Medulla oblongata (tissue), 1 donor: ENCODE data around the gene ZSCAN4.
A peak's percentile ranks its signal among the peaks of the same experiment; 100 is the strongest.

Experiments used
- DNase-seq: peaks from one replicate; pipeline ENCODE4 v3.0.0-alpha.2; 2015; ENCODE audit errors: extremely low spot score

The ZSCAN4 gene

GRCh38 chr19:57682226-57682766 lies 13.6 kb downstream of the ZSCAN4 start:
- DNase-seq = no peak

DNA sequence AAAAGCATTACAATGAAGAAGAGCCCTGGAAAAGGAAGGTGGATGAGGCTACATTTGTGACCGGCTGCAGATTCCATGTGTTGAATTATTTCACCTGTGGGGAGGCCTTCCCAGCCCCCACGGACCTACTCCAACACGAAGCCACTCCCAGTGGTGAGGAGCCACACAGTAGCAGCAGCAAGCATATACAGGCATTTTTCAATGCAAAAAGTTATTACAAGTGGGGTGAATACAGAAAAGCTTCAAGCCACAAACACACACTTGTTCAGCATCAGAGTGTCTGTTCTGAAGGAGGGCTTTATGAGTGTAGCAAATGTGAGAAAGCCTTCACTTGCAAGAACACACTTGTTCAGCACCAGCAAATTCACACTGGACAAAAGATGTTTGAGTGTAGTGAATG lies 18.0 kb downstream of the ZSCAN4 start:
- DNase-seq = no peak

GRCh38 chr19:57687363-57688010 lies 18.8 kb downstream of the ZSCAN4 start:
- DNase-seq = no peak

DNA sequence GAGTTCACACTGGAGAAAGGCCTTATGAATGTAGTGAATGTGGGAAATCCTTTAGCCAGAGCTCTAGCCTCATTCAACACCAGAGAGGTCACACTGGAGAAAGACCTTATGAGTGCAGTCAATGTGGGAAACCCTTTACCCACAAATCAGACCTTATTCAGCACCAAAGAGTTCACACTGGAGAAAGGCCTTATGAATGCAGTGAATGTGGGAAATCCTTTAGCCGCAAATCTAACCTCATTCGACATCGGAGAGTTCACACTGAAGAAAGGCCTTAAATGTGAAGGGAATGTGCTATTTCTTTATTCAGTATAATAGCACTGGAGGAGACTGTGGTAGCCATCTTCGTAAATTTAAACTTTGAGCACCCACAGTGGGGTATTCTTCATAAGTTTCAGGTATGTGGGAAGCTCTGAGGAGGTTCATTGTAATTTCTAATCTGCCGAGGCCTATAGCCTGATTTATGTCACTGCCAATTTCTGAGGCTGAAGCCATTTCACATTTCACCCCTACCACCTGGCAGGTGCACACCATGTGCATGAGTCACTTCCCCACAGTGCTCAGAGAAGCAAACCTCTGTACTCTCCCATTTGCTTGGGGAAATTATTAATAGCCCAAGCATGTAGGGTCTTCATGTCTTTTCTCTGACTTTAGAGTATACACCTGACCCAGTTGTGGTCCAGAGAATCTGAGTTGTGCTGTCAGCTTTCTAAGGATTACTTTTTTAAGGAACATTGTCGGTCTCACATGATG lies 19.5 kb downstream of the ZSCAN4 start:
- no peak for DNase-seq

GRCh38 chr19:57689750-57690149 lies 21.0 kb downstream of the ZSCAN4 start:
- no peak for DNase-seq

GRCh38 chr19:57701625-57702024 lies 32.9 kb downstream of the ZSCAN4 start:
- DNase-seq = no peak

- DNase-seq = no peak
Observed at GRCh38 chr19:57706346-57706745, 37.6 kb downstream of the ZSCAN4 start.

DNA sequence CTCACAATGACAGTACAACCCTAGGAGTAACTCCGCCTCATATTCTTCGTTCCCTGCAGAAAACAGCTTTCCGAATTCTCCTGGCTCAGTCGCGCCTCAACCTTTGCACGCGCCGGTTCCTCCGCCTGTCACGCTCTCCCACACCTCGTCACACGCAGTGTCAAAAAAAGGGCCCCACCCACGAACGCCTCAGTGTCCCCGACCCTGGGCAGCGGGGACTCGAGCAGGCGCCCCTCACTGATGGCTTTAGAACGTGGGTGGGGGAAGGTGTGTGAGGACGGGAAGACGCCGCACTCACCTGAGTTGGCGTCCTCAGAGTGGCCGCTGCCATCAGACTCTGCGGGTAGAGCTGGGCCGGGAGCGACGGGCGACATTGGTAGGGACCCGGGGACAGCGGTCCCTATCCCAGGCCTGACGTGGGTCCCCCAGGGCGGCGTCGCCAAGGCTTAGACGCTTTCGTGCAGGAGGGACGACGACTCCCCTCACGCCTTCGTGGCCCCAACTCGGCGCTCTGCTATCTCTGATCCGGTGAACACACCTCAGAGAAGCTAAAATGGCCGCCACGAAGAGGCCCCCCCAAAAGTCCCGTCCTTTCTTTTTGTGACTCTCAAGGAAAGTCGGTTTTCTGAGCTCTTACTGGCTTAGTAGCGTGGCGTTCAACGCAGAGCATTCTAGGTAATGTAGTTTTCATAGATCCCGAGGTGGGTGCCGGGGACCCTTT lies 40.1 kb downstream of the ZSCAN4 start, which contains the start of gene ZNF154:
Gene ZNF154 (minus strand): TSS at position 564 of the 721 bp plus-strand sequence. CDS start 233 bp downstream, at position 331.
- peak; percentile 63 for DNase-seq

GRCh38 chr19:57709616-57710015 lies 40.9 kb downstream of the ZSCAN4 start:
- no peak for DNase-seq

DNA sequence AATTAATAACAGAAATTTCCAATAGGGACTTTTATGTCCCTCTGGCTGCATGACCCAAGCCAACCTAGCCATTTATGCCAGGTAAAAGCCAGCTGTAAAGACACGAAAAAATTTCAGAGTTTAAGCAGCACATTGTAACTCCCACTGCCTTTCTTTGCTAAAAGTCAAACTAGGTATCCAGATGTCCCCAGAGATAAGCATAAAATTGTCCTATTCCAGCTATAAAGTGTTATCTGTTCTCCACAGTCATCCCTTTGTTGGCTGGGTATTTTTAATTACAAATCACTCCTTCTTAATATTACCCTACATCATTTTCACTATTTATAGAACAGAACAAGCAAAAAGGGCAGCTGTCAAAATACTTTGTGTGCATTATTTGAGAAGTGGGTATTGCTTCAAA lies 43.5 kb downstream of the ZSCAN4 start:
- no peak for DNase-seq

DNA sequence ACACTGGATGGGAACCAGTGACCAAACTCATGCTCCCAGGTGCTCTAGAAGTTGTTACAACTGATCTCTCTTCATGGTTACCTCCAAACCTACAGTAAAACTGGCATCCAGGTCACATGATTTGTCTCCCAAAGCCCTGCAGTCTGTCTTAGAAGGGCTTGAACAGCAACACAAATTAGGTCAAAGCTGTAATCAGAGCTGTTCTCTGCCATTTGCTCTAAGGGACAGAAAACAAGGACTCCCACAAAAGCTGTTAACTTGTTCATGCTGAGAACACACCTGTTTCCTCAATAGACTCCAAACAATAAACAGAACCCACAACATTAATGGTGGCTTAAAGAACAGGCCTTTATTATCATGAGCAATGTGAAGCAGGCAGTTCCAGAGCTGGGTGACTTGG lies 50.7 kb downstream of the ZSCAN4 start:
- no peak for DNase-seq

- DNase-seq = no peak
Observed at GRCh38 chr19:57719901-57720519, 51.3 kb downstream of the ZSCAN4 start.

DNA sequence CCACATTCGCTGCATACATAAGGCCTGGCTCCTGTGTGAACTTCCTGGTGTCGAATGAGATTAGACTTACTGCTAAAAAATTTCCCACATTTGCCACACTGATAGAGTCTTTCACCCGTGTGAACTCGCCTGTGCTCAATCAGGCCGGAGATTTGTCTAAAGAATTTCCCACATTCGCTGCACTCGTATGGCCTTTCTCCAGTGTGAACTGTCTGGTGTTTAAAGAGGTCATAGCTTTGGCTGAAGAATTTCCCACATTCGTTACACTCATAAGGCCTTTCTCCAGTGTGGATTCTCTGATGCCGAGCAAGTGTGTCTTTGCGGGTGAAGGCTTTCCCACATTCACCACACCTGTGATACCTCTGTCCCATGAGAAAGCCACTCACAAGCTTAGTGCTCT lies 52.1 kb downstream of the ZSCAN4 start:
- DNase-seq = no peak
